GM21360 (cell line): Measurements from ENCODE around the gene BMF.

Experiments used
- ATAC-seq: cut with Tn5 transposase; IDR thresholded peaks from one replicate; pipeline ENCODE4 v1.9.1; 2021; ENCODE audit warnings: mild to moderate bottlenecking, moderate library complexity; ENCODE audit not compliant: unreplicated experiment

BMF gene

DNA sequence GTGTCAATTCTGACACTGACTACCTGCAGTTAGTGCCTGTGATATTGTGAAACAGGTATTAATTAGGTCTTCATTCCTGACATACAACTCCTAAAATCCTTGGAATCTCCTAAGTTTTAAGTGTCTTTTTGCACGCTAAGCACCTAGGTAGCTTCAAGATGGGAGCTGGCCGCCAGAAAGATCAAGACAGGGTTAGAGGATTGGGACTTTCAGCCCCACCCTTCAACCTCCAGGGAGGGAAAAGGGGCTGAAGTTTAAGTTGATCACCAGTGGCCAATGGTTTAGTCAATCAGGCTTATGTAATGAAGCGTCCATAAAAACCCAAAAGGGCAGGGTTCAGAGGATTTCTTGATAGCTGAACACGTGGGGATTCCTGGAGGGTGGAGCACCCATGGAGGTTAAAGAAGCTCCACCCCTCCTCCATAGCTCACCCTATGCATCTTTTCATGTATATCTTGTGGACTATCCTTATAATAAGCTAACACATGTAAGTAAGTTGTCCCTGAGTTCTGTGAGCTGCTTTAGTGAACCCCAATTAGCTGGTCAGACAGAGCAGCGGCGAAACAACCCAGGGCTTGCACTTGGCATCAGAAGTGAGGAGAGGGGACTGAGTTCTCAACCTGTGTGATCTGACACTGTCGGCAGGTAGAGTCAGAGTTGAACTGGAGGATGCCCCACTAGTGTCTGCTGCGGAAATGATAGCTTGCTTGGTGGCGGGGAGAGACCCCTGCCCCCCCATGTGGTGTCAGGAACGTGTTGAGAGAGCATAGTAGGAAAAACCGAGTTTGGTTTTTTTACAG, 56.9 kb downstream of the BMF start:
- no peak for ATAC-seq

DNA sequence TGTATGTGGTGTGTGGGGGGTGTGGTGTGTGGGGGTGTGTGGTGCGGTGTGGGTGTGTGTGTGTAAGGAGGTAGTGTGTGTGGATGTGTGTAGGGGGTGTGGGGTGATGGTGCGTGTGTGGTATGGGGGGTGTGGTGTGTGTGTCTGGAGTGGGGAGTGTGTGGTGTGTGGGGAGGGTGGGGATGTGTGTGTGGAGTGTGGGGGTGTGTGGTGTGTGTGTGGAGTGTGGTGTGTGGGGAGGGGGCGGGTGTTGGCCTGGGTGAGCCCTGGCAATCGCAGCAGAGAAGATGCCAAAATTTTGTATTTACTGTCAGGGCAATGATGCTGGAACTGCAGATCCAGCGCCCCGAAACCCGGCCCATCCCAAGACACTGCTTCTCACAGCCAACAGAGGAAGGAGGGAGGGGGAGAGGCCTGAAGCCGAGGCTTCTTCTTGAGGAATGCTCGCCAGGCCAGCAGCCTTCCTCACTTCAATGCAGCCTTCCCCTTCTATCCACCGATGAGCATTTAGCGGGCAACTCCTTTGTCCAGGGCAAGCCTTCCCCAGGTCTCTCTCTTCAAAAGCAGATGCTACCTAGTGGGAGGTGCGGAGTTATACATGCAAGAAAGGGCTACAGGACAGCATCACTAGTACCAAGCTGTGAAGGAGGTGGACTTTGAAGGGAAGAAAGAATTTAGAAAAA, 57.8 kb downstream of the BMF start:
- ATAC-seq = no peak

DNA sequence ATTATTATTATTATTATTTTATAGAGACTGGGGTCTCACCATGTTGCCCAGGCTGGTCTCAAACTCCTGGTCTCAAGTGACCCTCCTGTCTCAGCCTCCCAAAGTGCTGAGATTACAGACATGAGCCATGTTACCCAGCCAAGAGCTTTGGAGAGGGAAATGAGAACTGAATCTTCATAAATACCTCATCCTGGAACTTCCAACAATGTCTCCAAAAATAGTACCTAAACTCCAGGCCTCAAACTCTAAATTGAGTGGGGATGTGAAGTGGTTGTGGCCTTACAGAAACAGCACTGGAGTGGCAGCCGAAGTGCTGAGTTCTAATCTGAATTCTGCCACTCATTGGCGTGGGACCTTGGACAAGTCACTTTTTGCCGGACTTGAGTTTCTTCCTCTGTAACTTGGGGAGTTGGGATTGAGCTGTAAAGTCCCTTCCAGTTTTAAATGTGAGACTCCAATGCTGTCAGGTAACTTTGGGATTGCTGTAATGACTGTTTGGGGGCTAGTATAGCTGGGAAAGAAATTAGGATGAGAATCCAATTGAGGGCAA, 59.7 kb downstream of the BMF start:
- ATAC-seq = no peak

DNA sequence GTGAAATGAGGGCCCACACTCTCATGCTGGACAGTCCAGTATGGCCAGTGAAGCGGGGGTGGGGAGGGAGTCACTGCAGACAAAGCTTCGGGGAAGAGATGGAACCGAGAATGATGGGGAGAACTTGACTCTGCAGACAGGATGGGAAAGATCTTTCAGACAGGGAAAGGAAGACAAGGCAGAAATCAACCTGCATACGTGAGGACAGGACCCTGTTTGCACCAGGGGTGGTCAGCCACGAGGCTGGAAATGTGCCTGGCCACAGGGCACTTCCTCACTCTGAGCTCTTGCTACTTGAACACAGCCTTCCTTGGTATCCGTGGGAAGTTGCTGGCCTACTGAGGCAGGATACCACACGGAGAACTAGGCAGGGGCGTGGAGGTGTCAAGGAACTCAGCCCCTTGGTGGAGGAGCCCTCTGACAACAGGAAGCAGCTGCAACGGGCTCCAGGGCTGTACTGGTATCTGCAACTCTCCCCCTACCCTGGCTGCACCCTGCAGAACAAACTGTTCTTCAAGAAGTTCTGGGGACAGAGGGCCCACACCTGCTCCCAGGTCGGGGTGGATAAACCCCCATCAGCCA, 60.4 kb downstream of the BMF start:
- ATAC-seq = no peak

DNA sequence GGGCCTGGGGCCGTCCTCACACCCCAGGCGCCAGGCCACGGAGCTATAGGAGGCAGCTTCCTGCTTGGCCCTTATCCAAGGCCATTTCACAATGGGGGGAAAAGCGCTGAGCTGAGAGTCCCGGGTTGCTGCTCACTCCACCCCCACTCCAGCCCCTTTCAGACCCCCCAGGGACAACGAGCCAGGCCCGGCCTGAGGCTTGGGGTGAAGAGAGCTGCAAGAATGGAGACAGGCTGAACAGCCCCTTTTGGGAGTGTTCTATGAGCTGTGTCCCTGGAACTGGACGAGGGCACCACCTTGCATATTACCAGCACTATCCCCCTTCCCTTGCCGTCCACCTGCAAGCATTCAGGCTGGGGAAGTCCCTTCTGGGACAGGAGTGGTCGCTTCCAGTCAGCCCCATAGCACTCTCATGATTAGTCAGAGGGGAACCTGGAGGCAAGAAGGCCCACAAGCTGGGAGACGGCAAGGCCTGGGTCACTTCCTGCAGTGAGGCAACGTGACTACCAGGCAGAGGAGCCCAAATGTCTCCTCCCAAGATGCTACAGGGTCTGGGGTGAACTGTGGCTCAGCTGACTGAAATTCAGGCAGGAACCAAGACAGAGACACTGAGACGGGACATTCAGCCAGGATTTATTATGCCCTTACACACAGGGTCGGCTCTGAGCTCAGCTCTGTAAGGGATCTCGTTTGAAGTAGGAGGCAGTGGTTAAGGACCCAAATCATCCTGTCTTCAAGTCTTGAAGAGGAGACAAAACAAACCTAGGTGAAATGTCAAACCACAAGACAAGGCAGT, 61.1 kb downstream of the BMF start:
- peak; percentile 57 for ATAC-seq

DNA sequence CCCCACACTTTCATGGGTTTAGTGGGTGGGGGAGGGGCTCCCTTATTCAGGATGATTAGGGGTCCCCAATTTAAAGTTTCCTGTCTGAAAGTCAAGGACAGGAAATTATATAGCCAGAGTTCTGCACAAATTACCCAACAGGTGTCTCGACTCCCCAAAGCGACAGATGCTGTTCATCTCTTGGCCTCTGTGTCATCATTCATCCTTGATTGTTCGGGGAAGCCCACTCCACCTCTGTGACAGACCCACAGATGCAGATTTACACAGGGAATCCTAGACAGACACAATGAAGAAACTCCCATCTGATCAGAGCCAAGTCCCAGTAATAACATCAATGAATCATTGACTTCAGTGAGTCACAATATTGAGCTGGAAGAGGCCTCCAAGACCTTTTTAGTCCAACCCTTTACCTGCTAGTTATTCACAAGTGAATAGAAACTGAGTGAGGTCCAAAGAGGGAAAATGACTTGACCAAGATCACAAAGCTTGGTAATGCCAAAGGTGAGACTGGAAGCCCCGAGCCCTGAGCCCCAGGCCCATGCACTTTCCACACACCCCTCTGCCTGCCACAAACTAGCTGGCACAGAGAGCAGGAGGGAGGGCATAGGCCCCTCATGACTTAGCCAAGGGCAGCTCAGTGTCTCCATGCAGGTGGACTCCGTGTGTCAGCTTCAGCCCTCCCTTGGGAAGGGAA, 61.8 kb downstream of the BMF start:
- ATAC-seq = no peak

DNA sequence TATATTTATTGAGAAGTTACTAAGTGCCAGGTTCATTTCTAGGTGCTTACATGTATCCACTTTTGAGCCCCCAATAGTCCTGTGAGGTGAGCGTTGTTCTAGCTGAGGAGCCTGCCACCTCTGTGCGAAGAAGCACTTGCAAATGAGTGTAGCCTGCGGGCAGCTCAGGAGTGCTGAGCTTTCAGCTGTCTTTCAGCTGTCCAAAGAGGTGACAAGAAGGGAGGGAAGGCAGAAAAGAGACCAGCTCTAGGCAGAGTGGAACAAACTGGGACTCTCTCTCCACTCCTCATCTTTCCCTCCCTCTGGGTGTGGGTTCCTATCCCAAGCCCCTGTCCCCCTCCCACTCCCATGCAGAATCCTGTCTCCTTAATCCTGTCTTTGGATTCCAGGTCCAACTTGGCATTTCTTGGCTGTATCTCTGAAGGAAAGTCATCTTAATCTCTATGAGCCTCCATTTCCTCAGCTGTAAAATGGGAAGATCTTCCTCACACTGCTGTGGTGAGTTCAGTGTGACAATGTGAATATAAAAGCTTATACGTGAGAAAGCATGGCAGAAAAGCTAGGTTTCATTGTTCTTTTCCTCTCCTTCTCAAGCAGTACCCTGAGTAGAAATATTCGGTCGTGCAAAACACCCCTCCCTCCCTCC, 63.0 kb downstream of the BMF start:
- ATAC-seq = no peak

DNA sequence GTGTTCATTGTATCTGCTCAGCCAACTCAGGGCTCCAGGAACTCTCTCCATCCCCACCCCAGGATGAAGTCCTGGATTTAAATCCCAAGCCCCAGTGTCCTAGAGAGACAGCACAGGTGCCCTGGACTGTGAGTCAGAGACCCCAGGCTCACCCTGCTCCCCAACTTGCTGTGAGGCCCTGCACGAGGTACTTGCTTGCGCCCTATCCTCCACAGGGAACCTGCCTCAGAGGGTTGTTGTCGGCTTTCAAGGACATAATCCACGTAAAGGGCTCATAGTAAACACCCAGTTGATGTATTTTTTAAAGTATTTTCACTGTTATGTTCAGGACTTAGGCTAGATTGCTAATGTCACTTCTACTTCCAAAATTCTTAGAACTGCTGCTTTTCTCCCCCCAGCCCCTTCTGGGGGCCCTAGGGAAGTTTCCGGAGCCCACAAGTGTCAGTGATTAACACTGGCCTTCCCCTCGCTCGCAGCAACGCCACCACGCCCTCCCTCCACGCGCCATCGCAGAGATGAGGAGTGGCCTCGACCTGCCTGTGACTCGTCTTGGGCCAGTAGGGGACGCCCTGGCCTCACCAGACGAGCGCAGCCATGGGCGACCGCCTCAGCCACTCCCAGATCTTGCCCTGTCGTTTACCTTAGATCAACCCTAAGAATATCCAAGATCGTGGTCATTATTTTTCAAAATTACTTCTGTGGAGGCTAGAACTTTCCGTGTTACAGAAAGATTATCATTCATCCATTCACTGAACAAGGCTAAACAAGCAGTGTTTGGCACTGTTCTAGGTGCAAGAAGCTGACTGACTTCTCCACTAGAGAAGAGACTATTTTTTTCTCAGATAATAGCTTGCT, 63.7 kb downstream of the BMF start:
- ATAC-seq = peak; percentile 65

DNA sequence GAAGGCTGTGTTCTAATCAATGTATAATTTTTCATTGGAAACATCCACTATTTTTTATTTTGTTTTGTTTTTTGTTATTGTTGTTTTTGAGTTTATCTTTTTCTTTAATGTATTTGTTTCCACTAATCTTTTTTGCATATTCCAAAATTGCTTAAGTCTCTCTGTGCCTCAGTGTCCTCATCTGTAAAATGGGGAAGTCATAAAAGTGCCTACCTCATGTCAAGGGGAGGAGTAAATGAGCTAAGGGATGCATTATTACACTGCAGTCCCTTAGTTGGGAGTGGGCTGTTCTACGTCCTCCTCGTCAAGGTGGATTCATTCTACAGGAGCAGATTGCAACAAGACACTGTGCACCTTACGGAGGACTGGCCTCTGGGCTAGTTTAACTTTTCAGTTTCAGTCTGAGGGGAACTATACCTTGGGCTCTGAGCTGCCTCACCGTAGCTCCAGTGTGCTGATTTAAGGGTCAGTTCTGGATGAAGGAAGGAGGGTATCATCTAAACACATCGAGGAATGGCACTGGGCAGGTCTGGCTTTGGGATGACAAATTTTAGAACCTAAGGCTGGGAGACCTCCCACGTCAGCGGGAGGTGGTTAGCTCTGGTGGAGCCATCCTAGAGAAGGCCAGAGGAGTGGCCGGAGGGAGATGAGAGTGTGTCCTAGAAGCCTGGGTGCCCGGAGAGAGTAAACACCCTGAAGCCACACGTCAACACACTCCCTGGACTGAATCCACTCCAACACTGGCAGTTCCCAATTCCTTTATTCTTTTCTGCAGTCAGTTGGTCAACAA, 64.6 kb downstream of the BMF start:
- no peak for ATAC-seq

DNA sequence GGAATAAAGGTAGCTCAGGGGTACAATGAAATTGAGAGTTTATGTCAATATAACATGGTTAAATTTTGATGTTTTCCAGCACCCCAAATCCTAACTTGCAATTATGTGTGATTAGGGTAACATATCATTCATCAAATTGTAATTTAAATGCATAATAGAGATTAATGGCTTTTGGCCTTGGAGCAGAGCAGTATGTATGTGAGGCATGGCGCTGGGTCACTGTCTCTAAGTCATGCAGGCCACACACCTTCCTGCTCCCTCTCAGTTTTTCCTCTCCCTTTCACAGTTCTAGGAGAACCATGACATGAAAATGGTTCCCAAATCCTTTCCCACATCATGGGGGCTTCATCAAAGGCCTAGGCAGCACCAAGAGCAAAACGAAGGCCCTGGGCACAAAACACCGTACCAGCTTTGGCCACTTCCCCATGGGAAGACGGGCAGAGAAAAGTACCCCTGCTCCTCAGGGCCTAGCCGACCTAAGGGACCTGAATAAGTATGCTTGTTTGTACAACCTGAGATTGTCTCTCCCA, 65.8 kb downstream of the BMF start:
- no peak for ATAC-seq

DNA sequence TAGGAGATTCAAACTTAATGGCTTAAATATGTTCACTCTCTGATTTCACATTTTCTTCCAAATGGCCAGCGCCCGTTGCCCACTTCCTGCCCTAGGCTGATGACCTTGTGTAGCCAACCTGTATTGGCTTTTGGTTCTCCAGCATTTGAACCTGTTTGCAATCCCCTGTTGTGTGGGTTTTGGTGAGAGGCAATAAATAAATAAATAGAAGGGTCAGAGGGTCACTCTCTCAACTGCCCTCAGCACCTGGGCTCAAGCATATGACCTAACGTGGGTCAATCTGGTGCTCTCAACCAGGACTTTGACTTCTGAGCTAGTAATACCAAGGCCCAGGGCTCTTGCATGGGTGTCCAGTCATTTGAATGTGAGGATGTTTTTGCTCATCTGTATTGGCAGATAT, 67.9 kb downstream of the BMF start:
- ATAC-seq = no peak

DNA sequence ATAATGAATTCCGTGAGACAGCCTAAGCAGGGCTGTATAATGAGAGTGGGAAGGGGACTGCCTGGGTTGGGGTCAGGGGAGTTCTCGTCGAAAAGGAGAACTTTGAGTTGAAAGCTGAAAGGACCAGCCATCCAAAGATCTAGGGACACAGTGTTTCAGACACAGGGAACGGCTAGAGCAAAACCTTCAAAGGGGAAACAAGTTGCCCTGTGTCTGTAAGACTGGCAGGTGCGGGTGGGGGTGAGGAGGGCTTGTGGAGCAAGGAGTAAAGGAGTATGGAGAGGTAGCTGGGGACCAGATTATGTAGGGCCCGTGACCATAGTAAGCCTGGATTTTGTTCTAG, 68.4 kb downstream of the BMF start:
- no peak for ATAC-seq

DNA sequence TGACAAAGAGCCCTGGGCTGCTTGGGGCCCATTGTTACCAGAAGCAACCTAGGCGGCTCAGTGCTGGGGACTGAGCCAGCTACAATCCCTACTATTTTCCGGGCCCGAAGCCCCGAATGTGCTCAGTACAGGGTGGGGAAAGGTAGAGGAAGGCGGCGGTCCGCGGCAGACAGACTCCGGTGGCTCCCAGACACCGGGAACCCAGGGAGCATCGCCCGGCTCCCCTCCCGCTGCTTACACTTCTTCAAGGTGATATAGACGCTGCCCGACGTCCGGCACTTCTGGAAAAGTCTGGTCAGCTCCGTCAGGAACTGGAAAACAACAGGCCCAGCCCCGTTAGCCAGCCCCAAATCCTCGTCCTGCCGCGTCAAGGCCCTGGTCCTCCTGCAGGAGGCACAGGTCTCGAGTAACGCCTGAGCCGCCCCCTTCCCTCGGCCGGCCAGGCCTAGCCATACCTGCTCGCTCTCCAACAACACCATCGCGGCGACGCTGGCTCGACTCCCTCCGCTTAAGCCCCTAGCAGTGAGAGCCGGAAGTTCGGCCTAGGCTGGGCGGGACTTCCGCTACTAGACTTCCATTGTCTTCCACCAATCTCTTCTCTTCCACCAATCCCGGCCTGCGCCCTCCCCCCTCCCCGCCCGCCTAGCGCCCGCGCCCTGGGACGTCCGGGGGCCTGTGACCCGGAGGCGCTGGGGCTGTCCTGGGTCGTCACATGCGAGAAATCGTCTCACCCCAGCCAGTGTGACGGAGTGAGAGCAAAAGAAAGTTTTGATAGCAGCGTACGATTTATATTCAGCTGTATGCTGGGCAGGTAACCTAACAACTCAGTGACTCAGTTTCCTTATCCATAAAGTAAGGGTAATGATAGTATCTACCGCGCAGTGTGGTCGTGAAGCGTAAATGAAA, 69.8 kb downstream of the BMF start, which contains the start of gene SRP14:
SRP14 (minus strand) TSS at position 544 of the 906 bp plus-strand sequence; CDS start at position 479, 65 bp downstream.
- ATAC-seq = peak; percentile 85

DNA sequence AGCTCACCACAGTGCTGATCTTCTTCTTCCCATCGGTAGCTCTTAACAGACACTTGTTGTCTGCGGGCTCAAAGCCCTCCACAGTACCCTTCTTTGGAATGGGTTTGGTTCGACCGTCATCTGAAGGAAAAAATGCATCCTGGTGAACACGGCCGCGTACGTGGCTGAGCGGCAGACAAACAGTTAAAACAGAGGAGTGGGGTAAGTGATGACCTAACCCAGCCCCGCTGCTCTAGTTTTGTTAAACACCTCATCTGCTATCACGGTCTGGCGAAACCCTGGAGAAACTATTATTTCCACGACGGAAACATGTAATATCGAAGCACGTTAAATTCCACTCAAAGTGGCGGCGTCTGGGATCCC, 70.4 kb downstream of the BMF start:
- no peak for ATAC-seq
